ENCODE data around the gene YJEFN3.

YJEFN3 gene

GRCh38 chr19:19528721-19529490 lies at the start of gene YJEFN3:
Gene YJEFN3 (plus strand): TSS chr19:19528911. CDS start chr19:19528933, 22 bp downstream.
- Histone ChIP-seq H3K4me1 (ENCODE audit: insufficient read depth, low read length) (peaks cover 3% of the 10 kb centered on the region), H3K9me3 (ENCODE audit: insufficient read depth, low read depth, low read length) (no peaks in the 10 kb centered on the region), H3K27ac (ENCODE audit: low read length) (no peak within 1 kb of the TSS), H3K36me3 (ENCODE audit: insufficient read depth, low read depth, low read length) (peaks cover 40% of the 10 kb centered on the region), H3K27me3 (ENCODE audit: insufficient read depth, low read length) (peaks cover 14% of the 10 kb centered on the region), H3K9ac (ENCODE audit: low read depth, low read length) (no peak within 1 kb of the TSS), H3K4me3 (ENCODE audit: low read length) (no peak within 1 kb of the TSS)

GRCh38 chr19:19480688-19481087 lies 48.0 kb upstream of the YJEFN3 start:
- Histone ChIP-seq H3K4me3 (ENCODE audit: low read length) (no peak overlapping the region), H3K9ac (ENCODE audit: low read depth, low read length) (no peak overlapping the region), H3K27ac (ENCODE audit: low read length) (no peak overlapping the region), H3K4me1 (ENCODE audit: insufficient read depth, low read length) (peaks cover 9% of the 10 kb centered on the region), H3K9me3 (ENCODE audit: insufficient read depth, low read depth, low read length) (no peaks in the 10 kb centered on the region), H3K36me3 (ENCODE audit: insufficient read depth, low read depth, low read length) (peaks cover 21% of the 10 kb centered on the region), H3K27me3 (ENCODE audit: insufficient read depth, low read length) (no peaks in the 10 kb centered on the region)

GRCh38 chr19:19482809-19483596 lies 45.7 kb upstream of the YJEFN3 start:
- H3K9me3 ChIP-seq (ENCODE audit: insufficient read depth, low read depth, low read length), result no peaks in the 10 kb centered on the region
- H3K4me1 ChIP-seq (ENCODE audit: insufficient read depth, low read length), result peaks cover 5% of the 10 kb centered on the region
- no peak overlapping the region for H3K27ac ChIP-seq (ENCODE audit: low read length)
- H3K27me3 ChIP-seq (ENCODE audit: insufficient read depth, low read length), result no peaks in the 10 kb centered on the region
- no peak overlapping the region for H3K9ac ChIP-seq (ENCODE audit: low read depth, low read length)
- H3K4me3 ChIP-seq (ENCODE audit: low read length), result no peak overlapping the region
- H3K36me3 ChIP-seq (ENCODE audit: insufficient read depth, low read depth, low read length), result peaks cover 21% of the 10 kb centered on the region

GRCh38 chr19:19485161-19485997 lies 43.3 kb upstream of the YJEFN3 start:
- H3K27me3 ChIP-seq (ENCODE audit: insufficient read depth, low read length), result no peaks in the 10 kb centered on the region
- H3K9ac ChIP-seq (ENCODE audit: low read depth, low read length), result no peak overlapping the region
- H3K36me3 ChIP-seq (ENCODE audit: insufficient read depth, low read depth, low read length), result peaks cover 18% of the 10 kb centered on the region; the same call in 1 of the 2 replicates
- peaks cover 25% of the 10 kb centered on the region for H3K4me1 ChIP-seq (ENCODE audit: insufficient read depth, low read length)
- no peak overlapping the region for H3K4me3 ChIP-seq (ENCODE audit: low read length)
- no peak overlapping the region for H3K27ac ChIP-seq (ENCODE audit: low read length)
- H3K9me3 ChIP-seq (ENCODE audit: insufficient read depth, low read depth, low read length), result no peaks in the 10 kb centered on the region

GRCh38 chr19:19485998-19486290 lies 42.8 kb upstream of the YJEFN3 start:
- H3K4me3 ChIP-seq (ENCODE audit: low read length), result no peak overlapping the region
- no peak overlapping the region for H3K27ac ChIP-seq (ENCODE audit: low read length)
- no peak overlapping the region for H3K9ac ChIP-seq (ENCODE audit: low read depth, low read length)
- H3K9me3 ChIP-seq (ENCODE audit: insufficient read depth, low read depth, low read length), result no peaks in the 10 kb centered on the region
- H3K27me3 ChIP-seq (ENCODE audit: insufficient read depth, low read length), result no peaks in the 10 kb centered on the region
- peaks cover 25% of the 10 kb centered on the region for H3K4me1 ChIP-seq (ENCODE audit: insufficient read depth, low read length)
- H3K36me3 ChIP-seq (ENCODE audit: insufficient read depth, low read depth, low read length), result peaks cover 16% of the 10 kb centered on the region

GRCh38 chr19:19486343-19487076 lies 42.2 kb upstream of the YJEFN3 start:
- peaks cover 16% of the 10 kb centered on the region for H3K36me3 ChIP-seq (ENCODE audit: insufficient read depth, low read depth, low read length)
- H3K4me1 ChIP-seq (ENCODE audit: insufficient read depth, low read length), result peaks cover 25% of the 10 kb centered on the region
- H3K9me3 ChIP-seq (ENCODE audit: insufficient read depth, low read depth, low read length), result no peaks in the 10 kb centered on the region
- no peak overlapping the region for H3K9ac ChIP-seq (ENCODE audit: low read depth, low read length)
- no peak overlapping the region for H3K4me3 ChIP-seq (ENCODE audit: low read length)
- no peak overlapping the region for H3K27ac ChIP-seq (ENCODE audit: low read length)
- H3K27me3 ChIP-seq (ENCODE audit: insufficient read depth, low read length), result no peaks in the 10 kb centered on the region

GRCh38 chr19:19487077-19487949 lies 41.4 kb upstream of the YJEFN3 start:
- peak overlapping the region; percentile 79; the same call in 1 of the 2 replicates for H3K9ac ChIP-seq (ENCODE audit: low read depth, low read length)
- no peaks in the 10 kb centered on the region for H3K27me3 ChIP-seq (ENCODE audit: insufficient read depth, low read length)
- H3K4me3 ChIP-seq (ENCODE audit: low read length), result no peak overlapping the region
- no peaks in the 10 kb centered on the region for H3K9me3 ChIP-seq (ENCODE audit: insufficient read depth, low read depth, low read length)
- H3K27ac ChIP-seq (ENCODE audit: low read length), result no peak overlapping the region
- peaks cover 25% of the 10 kb centered on the region for H3K4me1 ChIP-seq (ENCODE audit: insufficient read depth, low read length)
- H3K36me3 ChIP-seq (ENCODE audit: insufficient read depth, low read depth, low read length), result peaks cover 19% of the 10 kb centered on the region

- Histone ChIP-seq H3K4me1 (ENCODE audit: insufficient read depth, low read length) (peaks cover 25% of the 10 kb centered on the region), H3K9ac (ENCODE audit: low read depth, low read length) (peak overlapping the region; percentile 79), H3K4me3 (ENCODE audit: low read length) (peak overlapping the region; percentile 14; the same call in 1 of the 2 replicates), H3K36me3 (ENCODE audit: insufficient read depth, low read depth, low read length) (peaks cover 24% of the 10 kb centered on the region), H3K27me3 (ENCODE audit: insufficient read depth, low read length) (no peaks in the 10 kb centered on the region), H3K27ac (ENCODE audit: low read length) (peak overlapping the region; percentile 86), H3K9me3 (ENCODE audit: insufficient read depth, low read depth, low read length) (no peaks in the 10 kb centered on the region)
These were observed 40.5 kb upstream of the YJEFN3 start for GRCh38 chr19:19487950-19488874.

GRCh38 chr19:19488875-19489690 lies 39.6 kb upstream of the YJEFN3 start:
- H3K9me3 ChIP-seq (ENCODE audit: insufficient read depth, low read depth, low read length), result no peaks in the 10 kb centered on the region
- peaks cover 30% of the 10 kb centered on the region for H3K36me3 ChIP-seq (ENCODE audit: insufficient read depth, low read depth, low read length)
- peak overlapping the region; percentile 86 for H3K27ac ChIP-seq (ENCODE audit: low read length)
- peak overlapping the region; percentile 79 for H3K9ac ChIP-seq (ENCODE audit: low read depth, low read length)
- H3K4me3 ChIP-seq (ENCODE audit: low read length), result peak overlapping the region; percentile 14; the same call in 1 of the 2 replicates
- H3K4me1 ChIP-seq (ENCODE audit: insufficient read depth, low read length), result peaks cover 25% of the 10 kb centered on the region
- H3K27me3 ChIP-seq (ENCODE audit: insufficient read depth, low read length), result no peaks in the 10 kb centered on the region
